Measurements from ENCODE around the gene BCL11A. TPM values are rescaled to one million over a fixed set of nuclear protein-coding genes. Genes with fewer than 3 reads are reported as not detected.

BCL11A gene
- total RNA-seq, 1 experiment from 2014 or later, result 4.5 TPM

DNA sequence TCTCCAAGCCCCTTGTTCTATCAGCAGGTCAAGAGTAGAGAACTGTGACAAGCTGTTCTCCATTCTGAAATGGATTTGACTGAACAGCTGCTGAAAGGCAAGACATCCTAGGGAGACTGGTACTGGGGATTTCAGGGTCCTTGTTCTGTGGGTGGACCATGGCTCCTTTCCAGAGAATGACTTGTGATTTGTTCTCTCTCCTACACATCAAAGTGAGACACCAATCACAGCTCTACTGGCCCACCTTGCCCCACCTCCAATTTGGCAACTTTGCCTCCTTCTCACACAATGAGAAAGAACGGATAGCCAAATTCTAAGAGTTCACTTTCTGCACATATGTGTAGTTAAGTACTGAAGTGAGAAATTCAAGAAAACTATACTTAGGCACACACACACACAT is 67.4 kb downstream of the BCL11A start:
- DNase-seq (ENCODE audit: low read depth), result no peak

GRCh38 chr2:60485550-60485949 is 67.9 kb downstream of the BCL11A start:
- no peak for DNase-seq (ENCODE audit: low read depth)

- no peak for DNase-seq (ENCODE audit: low read depth)
These were observed 68.4 kb downstream of the BCL11A start for GRCh38 chr2:60485055-60485454.

- DNase-seq (ENCODE audit: low read depth), result no peak
These were observed 69.3 kb downstream of the BCL11A start for GRCh38 chr2:60484133-60484645.

DNA sequence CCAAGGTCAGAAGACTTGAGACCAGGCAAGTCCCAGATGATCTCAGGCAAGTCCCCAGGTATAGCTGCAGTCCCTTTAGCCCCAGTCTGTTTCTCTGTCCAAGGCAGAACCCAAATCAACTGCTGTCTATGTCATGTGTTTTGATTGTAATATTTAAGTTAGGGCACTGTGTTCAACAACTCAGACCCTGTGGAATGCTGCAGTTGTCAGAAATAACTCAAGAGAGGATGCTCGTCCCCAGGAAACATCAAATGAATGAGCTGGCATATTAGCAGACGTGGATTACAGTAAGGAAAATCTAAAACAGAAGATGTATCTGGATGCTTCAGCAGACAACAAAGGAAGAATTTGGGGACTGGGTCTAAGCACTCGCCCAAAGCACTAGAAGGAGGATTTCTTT is 70.1 kb downstream of the BCL11A start:
- DNase-seq (ENCODE audit: low read depth), result no peak

- no peak for DNase-seq (ENCODE audit: low read depth)
These were observed 71.2 kb downstream of the BCL11A start for GRCh38 chr2:60482222-60482621.

- DNase-seq (ENCODE audit: low read depth), result no peak
These were observed 72.2 kb downstream of the BCL11A start for GRCh38 chr2:60481257-60481656.

GRCh38 chr2:60480089-60480773 is 73.2 kb downstream of the BCL11A start:
- no peak for DNase-seq (ENCODE audit: low read depth)

DNA sequence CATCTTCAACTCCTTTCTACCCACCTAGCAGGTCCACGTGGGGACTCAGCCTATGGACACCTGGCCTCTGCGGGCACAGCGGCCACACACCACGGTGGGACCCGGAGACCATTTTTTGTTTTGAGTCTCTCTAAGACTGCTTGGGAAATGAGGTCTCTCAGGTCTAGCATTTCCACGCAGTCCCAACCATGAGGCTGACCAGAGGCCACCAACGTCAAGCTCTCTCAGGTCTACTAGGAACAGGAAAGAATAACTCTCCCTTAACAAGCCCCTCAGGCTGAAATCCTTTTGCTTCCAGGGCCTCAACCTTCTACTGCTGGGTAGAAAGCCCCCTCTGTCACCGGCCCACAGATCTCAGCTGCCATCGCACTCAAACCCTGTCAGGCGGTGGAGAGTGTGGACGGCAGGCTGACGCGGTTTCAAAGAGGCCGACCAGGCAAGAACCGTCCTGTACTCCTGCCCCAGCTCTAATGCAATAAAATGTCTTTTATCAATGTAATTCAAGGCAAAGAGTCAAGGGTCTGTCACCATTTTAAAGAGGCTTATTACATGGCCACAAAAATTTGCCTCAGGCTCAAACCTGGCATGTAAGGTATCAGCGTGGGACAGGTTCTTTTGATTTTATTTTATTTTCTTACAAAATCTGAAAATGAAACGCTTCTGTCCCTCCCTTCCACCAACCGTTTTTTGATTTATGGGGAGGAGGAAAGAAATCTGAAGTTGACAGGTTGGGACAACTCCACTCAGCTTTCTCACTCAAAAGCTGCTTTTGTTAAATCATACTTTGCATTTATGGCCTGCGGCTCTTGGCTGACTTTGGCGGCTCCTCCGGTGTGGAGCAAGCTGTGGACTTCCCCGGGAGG is 74.0 kb downstream of the BCL11A start:
- DNase-seq (ENCODE audit: low read depth), result no peak

DNA sequence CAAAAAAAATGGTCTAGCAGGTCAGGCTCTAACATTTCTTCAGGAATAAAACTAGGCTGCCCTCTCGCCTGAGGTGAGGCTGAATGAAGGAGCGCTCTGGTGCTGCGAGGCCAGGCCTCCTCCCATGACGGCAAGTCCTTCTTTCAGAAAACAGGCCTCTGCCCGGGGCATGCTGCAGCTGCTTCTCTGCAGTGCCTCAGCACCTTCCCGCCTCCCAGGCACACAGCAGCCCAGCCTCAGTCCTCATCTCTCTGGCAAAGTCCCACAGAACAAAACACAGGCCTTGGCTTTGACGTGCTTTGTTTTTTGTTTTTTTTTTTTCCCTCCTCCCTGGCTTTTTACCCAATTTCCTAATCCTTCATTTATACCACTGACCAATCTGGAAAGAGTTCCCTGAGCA is 74.8 kb downstream of the BCL11A start:
- DNase-seq (ENCODE audit: low read depth), result no peak

GRCh38 chr2:60476206-60476954 is 77.1 kb downstream of the BCL11A start:
- no peak for DNase-seq (ENCODE audit: low read depth)

- DNase-seq (ENCODE audit: low read depth), result no peak
These were observed 78.2 kb downstream of the BCL11A start for GRCh38 chr2:60475123-60475830.

GRCh38 chr2:60474301-60474700 is 79.2 kb downstream of the BCL11A start:
- no peak for DNase-seq (ENCODE audit: low read depth)

GRCh38 chr2:60473546-60473945 is 79.9 kb downstream of the BCL11A start:
- DNase-seq (ENCODE audit: low read depth), result no peak

GRCh38 chr2:60472663-60473289 is 80.7 kb downstream of the BCL11A start:
- no peak for DNase-seq (ENCODE audit: low read depth)

DNA sequence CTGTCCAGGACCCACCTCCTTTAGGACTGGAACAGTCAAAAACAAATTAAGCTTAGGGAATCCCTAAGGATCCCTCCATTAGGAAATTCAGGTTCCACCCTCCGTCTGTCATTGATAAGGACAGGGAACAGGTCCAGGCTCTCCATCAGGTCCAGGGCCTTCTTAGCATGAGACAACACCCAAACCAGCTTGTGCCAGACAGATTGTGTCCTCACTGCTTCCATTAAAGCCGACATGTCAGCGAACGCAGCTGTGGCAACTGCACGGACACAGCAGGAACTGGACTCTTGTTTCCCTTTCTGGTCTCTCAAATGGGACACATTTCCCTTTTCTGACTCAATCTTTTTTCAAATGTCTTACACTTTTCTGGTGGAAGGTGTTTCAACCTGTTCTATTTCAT is 81.4 kb downstream of the BCL11A start:
- DNase-seq (ENCODE audit: low read depth), result no peak

DNA sequence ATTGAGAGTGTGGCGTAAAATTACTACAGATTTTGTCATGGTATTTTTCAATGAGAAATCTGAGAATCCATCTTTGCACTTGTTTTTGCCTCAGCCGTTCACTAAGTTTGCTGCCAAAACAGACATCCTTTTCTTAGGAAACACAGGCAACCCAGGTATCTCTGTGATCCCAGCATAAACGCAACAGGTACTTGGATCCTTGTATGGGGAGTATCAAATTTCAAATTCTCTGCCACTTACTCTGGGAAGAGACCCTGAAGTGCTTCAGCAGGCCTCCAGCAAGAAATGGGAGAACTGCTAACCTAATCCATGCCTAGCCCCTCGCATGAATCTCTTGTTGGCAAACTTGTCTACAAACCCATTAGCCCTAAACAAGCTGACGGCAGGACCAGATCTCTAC is 83.1 kb downstream of the BCL11A start:
- no peak for DNase-seq (ENCODE audit: low read depth)

GRCh38 chr2:60469536-60470317 is 83.7 kb downstream of the BCL11A start:
- DNase-seq (ENCODE audit: low read depth), result no peak

GRCh38 chr2:60468382-60469085 is 84.9 kb downstream of the BCL11A start:
- DNase-seq (ENCODE audit: low read depth), result no peak
